ENCODE measurements around the gene FBXW7.

DNA sequence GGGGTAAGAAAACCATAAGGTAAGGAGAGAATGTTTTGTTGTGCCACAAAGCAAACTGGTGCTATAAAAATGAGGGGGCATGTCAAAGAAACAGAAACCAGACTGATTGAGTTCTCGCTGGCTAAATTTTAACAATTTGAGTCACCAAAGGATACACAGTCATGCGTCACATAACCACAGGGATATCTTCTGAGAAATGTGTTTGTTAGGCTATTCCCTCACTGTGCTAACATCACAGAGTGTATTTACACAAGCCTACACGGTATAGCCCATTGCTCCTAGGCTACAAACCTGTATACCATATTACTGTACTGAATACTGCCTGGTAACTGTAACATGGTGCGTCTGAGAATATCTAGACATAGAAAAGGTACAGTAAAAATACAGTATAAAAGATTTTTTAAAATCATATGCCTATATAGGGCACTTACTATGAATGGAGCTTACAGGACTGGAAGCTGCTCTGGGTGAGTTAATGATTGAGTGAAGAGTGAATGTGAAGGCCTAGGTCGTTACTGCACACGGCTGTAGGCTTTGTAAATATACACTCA is 50.1 kb downstream of the FBXW7 start:
- TF ChIP-seq, protein P1, sequence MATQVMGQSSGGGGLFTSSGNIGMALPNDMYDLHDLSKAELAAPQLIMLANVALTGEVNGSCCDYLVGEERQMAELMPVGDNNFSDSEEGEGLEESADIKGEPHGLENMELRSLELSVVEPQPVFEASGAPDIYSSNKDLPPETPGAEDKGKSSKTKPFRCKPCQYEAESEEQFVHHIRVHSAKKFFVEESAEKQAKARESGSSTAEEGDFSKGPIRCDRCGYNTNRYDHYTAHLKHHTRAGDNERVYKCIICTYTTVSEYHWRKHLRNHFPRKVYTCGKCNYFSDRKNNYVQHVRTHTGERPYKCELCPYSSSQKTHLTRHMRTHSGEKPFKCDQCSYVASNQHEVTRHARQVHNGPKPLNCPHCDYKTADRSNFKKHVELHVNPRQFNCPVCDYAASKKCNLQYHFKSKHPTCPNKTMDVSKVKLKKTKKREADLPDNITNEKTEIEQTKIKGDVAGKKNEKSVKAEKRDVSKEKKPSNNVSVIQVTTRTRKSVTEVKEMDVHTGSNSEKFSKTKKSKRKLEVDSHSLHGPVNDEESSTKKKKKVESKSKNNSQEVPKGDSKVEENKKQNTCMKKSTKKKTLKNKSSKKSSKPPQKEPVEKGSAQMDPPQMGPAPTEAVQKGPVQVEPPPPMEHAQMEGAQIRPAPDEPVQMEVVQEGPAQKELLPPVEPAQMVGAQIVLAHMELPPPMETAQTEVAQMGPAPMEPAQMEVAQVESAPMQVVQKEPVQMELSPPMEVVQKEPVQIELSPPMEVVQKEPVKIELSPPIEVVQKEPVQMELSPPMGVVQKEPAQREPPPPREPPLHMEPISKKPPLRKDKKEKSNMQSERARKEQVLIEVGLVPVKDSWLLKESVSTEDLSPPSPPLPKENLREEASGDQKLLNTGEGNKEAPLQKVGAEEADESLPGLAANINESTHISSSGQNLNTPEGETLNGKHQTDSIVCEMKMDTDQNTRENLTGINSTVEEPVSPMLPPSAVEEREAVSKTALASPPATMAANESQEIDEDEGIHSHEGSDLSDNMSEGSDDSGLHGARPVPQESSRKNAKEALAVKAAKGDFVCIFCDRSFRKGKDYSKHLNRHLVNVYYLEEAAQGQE (IDR thresholded peaks at IDR 0.05; ENCODE audit: borderline replicate concordance): no peak
- TF ChIP-seq EZH2 (IDR thresholded peaks at IDR 0.05; ENCODE audit: borderline replicate concordance, insufficient read depth, low read length, poor library complexity, severe bottlenecking) (no peak), EP300 (conservative IDR thresholded peaks at IDR 0.05; ENCODE audit: poor library complexity, severe bottlenecking) (no peak)
- TF ChIP-seq, protein P2, sequence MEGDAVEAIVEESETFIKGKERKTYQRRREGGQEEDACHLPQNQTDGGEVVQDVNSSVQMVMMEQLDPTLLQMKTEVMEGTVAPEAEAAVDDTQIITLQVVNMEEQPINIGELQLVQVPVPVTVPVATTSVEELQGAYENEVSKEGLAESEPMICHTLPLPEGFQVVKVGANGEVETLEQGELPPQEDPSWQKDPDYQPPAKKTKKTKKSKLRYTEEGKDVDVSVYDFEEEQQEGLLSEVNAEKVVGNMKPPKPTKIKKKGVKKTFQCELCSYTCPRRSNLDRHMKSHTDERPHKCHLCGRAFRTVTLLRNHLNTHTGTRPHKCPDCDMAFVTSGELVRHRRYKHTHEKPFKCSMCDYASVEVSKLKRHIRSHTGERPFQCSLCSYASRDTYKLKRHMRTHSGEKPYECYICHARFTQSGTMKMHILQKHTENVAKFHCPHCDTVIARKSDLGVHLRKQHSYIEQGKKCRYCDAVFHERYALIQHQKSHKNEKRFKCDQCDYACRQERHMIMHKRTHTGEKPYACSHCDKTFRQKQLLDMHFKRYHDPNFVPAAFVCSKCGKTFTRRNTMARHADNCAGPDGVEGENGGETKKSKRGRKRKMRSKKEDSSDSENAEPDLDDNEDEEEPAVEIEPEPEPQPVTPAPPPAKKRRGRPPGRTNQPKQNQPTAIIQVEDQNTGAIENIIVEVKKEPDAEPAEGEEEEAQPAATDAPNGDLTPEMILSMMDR (IDR thresholded peaks at IDR 0.05; ENCODE audit: poor library complexity, severe bottlenecking): no peak

Data from neural cell (in vitro differentiated cells).